HG02870 (cell line): ENCODE results near the gene TBPL2.
"Not testable (repeated sequence)": the region's sequence is repeated elsewhere in the genome, so short reads cannot be mapped to it uniquely, and the experiment has no call there.

Experiments used
- ATAC-seq: cut with Tn5 transposase; IDR thresholded peaks from one replicate; pipeline ENCODE4 v1.9.1; 2021; ENCODE audit warnings: mild to moderate bottlenecking, moderate library complexity; ENCODE audit not compliant: unreplicated experiment

Gene TBPL2

DNA sequence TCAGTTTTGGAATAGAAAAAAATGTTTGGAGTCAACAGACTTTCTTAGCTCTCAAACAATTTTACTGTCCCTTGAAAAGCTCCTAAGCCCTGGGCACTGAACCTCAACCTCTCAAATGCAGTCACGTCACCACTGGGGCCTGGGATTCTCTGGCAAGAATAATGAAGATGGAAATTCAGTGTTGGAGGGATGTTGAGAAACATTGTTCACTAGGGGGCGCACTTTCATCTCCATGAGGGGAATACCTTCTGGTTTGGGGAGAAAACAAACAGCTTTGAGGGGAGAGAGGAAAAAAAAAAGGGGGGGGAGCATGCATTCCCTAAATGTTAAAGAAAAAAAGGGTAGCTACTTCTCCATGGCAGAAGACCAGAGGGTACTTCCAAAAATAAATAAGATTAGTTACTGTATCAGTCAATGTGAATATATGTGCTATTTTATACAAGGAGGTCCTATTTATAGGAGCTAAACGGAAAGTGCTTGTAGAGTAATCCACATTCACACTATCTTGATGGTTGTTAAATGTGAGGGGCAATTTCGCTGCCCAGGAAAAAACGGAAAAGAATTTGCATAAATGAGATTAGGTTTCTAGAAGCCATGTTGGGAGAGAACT is 5.8 kb upstream of the TBPL2 start:
- no peak for ATAC-seq

DNA sequence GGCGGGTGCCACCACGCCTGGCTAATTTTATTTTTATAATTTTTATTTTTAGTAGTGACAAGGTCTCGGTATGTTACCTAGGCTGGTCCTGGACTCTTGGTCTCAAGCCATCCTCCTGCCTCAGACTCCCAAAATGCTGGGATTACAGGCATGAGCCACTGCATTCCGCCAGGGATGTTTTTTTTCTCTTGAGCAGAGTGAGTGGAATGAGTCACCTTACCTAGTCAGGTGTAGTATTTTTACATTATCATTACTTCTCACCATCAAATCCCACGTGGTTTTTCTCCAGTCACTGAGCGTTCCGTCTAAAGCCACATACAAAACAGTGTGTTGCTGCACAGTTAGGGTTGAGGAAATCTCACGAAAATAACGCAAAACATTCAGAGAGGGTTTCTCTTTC is 870 bp upstream of the TBPL2 start:
- no peak for ATAC-seq

DNA sequence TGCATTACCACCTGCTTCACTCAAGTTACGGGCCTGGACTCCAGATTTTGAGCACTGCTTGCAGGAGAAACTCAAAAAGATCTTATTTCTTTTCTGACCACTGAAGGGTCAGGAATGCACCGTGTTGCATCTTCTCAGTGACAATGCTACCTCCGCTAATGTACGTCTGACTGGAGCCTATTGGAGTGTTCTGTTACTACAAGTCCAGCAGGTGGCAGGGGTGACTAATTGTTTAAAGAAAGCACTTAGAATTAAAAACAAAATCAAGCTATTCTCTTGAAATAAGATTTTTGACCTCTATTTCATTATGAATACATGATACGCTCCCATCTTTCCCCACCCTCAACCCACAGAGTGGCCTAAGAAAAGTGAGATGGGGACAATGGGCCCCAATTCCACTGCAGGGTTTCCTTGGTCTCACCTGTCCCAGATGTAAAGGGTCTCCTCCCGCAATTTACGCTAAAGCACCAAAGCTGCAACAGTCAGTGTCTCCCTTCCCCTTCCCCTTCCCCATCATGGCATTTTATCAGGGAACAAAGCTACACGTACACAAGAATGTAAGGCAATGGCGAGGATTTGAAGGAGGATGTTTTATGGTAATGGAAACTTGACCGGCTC is 2.2 kb downstream of the TBPL2 start:
- no peak for ATAC-seq

DNA sequence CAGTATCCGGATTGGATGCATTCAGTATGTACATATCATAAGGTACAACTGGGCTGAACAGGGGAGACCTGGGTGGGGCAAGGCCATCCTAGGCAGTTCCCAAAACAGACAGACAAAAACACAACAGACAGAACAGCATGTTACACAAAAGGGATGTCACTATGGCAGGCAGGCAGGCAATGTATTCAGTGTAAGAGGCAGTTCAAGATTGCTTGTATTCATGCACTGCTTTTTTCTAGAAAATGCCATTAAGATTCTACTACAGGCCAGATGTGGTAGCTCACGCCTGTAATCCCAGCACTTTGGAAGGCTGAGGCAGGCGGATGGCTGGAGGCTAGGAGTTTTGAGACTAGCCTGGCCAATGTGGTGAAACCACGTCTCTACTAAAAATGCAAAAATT is 3.5 kb downstream of the TBPL2 start:
- no peak for ATAC-seq

GRCh38 chr14:55436519-55436918 is 3.9 kb downstream of the TBPL2 start:
- no peak for ATAC-seq

DNA sequence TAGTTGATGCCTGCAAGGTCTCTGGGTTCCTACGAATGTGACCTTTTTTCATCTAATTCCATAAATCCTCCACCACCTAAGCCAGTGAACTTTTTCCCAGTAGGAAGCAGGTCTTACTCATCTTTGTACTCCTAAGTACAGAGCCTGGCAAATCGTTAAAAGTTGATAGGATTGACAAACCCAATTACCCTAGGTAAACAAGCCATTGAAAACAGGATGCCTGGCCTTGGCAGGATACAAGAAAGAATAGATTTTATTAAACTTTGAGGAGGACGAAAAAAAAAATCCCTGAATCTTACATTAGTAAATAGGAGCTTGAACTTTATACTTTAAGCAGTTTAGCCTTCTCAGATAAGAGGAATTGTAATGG is 5.6 kb downstream of the TBPL2 start:
- no peak for ATAC-seq

- ATAC-seq, result no peak
Observed at GRCh38 chr14:55433880-55434804, 6.3 kb downstream of the TBPL2 start.

DNA sequence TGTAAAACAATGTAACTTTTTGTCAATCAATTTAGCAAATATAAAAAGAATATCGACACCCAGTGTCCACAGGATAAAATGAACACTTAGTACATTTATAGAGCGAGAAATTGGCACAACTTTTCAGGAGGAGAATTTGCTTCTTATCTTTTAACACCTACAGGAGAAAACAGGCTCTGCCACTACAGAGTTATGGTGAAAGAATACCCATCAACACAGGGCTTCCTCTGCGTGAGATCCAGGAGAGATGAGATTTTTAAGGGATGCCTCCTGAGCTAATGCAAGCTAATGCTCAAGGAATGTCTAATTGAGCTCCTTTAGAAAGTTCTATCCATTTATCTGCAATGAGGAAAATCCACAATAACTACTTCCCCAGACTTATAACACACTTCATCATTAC is 7.8 kb downstream of the TBPL2 start:
- ATAC-seq, result no peak

- peak; percentile 63 for ATAC-seq
Observed at GRCh38 chr14:55430024-55430690, 10.3 kb downstream of the TBPL2 start.

- no peak for ATAC-seq
Observed at GRCh38 chr14:55427439-55427838, 13.0 kb downstream of the TBPL2 start.

DNA sequence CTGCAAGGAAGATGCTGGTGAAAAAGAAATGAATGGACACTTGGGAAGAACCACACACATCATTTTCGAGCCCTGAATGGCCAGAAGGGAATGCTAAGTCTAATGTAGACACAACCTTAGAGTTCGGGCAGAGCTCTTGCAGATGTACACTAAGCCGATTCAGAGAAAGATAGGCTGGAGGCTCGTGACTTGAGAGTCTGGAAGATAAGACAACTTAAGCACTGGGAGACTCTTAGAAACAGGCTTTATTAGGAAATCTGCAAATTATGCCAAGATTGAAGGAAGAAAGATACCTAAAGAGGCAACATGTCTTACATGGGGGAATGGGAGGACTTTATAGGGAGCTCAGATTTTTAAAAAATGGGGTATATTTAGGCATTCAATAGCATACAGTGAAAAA is 13.5 kb downstream of the TBPL2 start:
- no peak for ATAC-seq

GRCh38 chr14:55425091-55425490 is 15.3 kb downstream of the TBPL2 start:
- no peak for ATAC-seq

GRCh38 chr14:55423969-55424368 is 16.4 kb downstream of the TBPL2 start:
- ATAC-seq, result no peak

GRCh38 chr14:55422338-55422737 is 18.1 kb downstream of the TBPL2 start:
- ATAC-seq, result not testable (repeated sequence)

DNA sequence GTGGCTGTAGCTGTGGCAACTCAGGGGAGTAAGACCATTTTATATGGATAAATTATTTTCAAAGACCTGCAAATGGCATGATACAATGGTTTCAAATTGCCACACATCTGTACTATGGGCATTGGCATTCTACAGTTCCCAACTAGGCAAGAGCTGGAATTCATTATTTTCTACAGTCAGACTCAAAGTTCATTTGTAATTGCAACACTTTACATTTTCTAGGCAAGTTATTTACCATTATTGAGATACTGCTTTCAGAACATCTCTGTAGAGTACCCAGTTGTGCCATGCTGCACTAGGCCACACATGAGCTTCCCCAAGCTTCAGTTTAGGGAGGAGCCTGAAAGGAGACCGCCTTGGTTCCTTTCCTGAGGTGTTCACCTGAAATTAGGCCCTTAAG is 20.8 kb downstream of the TBPL2 start:
- no peak for ATAC-seq

DNA sequence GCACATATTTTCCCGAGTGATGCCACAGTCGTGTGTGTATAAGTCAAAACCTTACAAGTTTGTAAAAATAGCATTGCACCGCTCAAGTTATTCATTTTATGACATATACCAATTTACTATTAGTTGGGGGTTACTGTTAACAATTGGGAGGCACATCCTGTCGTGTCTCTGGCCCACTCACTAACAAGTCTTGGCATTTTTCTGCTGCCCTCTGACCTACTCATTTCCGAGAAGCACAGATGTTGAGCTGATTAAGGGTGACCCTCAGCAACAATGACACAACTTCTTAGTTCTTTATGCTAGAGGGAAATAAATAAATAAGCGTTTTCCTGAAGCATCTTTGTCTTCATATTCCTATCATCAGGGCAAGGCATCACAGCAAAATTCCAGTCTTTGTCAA is 22.0 kb downstream of the TBPL2 start:
- ATAC-seq, result no peak

DNA sequence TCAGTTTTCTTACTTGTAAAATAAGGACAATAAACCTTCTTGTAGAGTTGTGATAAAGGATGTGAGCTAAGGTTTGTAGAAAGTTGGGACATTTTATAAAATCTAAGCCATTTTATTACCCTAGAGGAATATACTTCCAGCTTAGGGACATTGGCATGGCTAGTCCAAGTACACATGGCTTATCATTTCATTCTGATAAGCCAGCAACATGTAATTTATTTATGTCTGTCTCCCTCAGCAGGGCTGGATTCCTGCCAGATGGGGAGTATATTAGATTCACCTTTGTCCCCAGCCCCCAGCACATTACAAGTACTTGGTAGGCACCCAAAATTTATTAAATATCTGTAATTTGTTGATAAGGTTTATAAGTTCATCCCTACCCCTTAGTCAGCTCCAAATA is 22.5 kb downstream of the TBPL2 start:
- no peak for ATAC-seq

- ATAC-seq, result no peak
Observed at GRCh38 chr14:55416866-55417265, 23.6 kb downstream of the TBPL2 start.

- ATAC-seq, result no peak
Observed at GRCh38 chr14:55414551-55414950, 25.9 kb downstream of the TBPL2 start.

- ATAC-seq, result no peak
Observed at GRCh38 chr14:55412676-55413075, 27.7 kb downstream of the TBPL2 start.
